GM19324 (cell line): ENCODE measurements around the gene ARID2.
A peak's percentile ranks its signal among the peaks of the same experiment; 100 is the strongest.

Experiments
- ATAC-seq: cut with Tn5 transposase; IDR thresholded peaks from one replicate; pipeline ENCODE4 v1.9.1; 2021; ENCODE audit warnings: mild to moderate bottlenecking, moderate library complexity; ENCODE audit not compliant: unreplicated experiment, low FRiP score

The ARID2 gene

GRCh38 chr12:45850302-45850701 lies 120.8 kb downstream of the ARID2 start:
- no peak for ATAC-seq

GRCh38 chr12:45852508-45852907 lies 123.0 kb downstream of the ARID2 start:
- no peak for ATAC-seq

- no peak for ATAC-seq
Measured at GRCh38 chr12:45853550-45853949, 124.0 kb downstream of the ARID2 start.

- no peak for ATAC-seq
Measured at GRCh38 chr12:45863332-45863731, 133.8 kb downstream of the ARID2 start.

- ATAC-seq: no peak
Measured at GRCh38 chr12:45866299-45866698, 136.8 kb downstream of the ARID2 start.

GRCh38 chr12:45872446-45872845 lies 142.9 kb downstream of the ARID2 start:
- ATAC-seq: no peak

- ATAC-seq: no peak
Measured at GRCh38 chr12:45877069-45877468, 147.6 kb downstream of the ARID2 start.

- no peak for ATAC-seq
Measured at GRCh38 chr12:45878630-45879255, 149.2 kb downstream of the ARID2 start.

GRCh38 chr12:45879363-45879895 lies 149.9 kb downstream of the ARID2 start:
- no peak for ATAC-seq

- ATAC-seq: no peak
Measured at GRCh38 chr12:45880533-45880932, 151.0 kb downstream of the ARID2 start.

- ATAC-seq: no peak
Measured at GRCh38 chr12:45883187-45883586, 153.7 kb downstream of the ARID2 start.

- no peak for ATAC-seq
Measured at GRCh38 chr12:45886685-45887084, 157.2 kb downstream of the ARID2 start.

GRCh38 chr12:45887544-45887943 lies 158.0 kb downstream of the ARID2 start:
- ATAC-seq: no peak

GRCh38 chr12:45890276-45890675 lies 160.8 kb downstream of the ARID2 start:
- no peak for ATAC-seq

GRCh38 chr12:45893240-45893639 lies 163.7 kb downstream of the ARID2 start:
- ATAC-seq: no peak

- ATAC-seq: no peak
Measured at GRCh38 chr12:45895961-45896360, 166.5 kb downstream of the ARID2 start.

GRCh38 chr12:45898094-45898493 lies 168.6 kb downstream of the ARID2 start:
- ATAC-seq: no peak

- peak; percentile 81 for ATAC-seq
Measured at GRCh38 chr12:45907955-45908354, 178.4 kb downstream of the ARID2 start.

GRCh38 chr12:45909041-45909713 lies 179.7 kb downstream of the ARID2 start:
- ATAC-seq: no peak

- ATAC-seq: no peak
Measured at GRCh38 chr12:45912774-45913173, 183.3 kb downstream of the ARID2 start.

- ATAC-seq: no peak
Measured at GRCh38 chr12:45913631-45914030, 184.1 kb downstream of the ARID2 start.

- ATAC-seq: no peak
Measured at GRCh38 chr12:45914090-45914489, 184.6 kb downstream of the ARID2 start.
